ENCODE results near the gene LUC7L.
"Not testable (repeated sequence)": the region's sequence is repeated elsewhere in the genome, so short reads cannot be mapped to it uniquely, and the experiment has no call there.

Gene LUC7L

DNA sequence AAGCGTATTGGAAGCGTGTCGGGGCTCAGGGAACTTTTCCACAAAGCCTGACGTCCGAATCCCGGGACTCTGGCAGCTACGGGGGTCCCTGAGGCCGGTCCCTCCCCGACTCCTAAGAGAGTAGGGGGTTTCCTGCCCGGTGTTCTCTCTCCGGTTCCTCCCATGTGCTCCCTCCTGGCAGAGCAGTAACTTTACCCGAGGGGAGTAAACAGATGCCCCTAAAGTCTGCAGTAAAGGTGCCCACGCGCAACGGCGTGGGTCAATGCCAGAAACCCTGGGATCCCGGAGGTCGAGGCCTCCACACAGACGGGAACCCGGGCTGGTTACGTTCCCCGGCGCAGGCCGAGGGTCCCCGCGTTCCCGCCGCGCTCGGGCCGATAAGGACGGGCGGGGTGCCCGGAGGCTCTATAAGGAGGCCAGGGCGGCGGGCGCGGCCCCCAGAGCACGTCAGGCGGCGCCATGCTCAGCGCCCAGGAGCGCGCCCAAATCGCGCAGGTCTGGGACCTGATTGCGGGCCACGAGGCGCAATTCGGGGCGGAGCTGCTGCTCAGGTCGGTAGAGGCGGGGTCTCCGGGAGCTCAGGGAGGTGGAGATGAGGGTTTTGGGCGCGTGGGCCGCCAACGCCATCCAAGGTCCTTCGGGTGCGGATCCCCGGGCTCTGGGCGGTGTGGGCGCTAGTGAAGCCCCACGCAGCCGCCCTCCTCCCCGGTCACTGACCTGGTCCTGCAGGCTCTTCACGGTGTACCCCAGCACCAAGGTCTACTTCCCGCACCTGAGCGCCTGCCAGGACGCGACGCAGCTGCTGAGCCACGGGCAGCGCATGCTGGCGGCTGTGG lies 63.5 kb downstream of the LUC7L start, which contains the start of gene HBM:
Gene HBM (plus strand): TSS at position 440 of the 836 bp plus-strand sequence. CDS start 20 bp downstream, at position 460.
- no peak for DNase-seq

DNA sequence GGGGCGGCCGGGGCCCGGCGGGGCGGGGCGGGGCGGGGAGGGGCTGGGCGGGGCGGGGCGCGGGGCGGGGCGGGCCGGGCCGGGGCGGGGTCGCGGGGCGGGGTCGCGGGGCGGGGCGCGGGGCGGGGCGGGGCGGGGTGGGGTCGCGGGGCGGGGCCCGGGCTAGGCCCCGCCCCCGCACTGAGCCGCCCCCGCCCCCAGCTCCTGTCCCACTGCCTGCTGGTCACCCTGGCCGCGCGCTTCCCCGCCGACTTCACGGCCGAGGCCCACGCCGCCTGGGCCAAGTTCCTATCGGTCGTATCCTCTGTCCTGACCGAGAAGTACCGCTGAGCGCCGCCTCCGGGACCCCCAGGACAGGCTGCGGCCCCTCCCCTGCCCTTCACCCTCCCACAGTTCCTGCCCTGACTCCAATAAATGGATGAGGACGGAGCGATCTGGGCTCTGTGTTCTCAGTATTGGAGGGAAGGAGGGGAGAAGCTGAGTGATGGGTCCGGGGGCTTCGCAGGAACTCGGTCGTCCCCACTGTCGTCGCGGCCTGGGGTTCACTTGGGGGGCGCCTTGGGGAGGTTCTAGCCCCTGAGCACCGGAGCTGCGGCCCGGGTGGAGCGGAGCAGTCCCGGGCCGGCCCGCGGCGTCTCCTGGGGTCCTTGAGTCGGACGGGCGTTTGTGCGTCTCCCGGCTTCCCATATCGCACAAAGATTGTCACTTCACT lies 64.3 kb downstream of the LUC7L start:
- DNase-seq = no peak

DNA sequence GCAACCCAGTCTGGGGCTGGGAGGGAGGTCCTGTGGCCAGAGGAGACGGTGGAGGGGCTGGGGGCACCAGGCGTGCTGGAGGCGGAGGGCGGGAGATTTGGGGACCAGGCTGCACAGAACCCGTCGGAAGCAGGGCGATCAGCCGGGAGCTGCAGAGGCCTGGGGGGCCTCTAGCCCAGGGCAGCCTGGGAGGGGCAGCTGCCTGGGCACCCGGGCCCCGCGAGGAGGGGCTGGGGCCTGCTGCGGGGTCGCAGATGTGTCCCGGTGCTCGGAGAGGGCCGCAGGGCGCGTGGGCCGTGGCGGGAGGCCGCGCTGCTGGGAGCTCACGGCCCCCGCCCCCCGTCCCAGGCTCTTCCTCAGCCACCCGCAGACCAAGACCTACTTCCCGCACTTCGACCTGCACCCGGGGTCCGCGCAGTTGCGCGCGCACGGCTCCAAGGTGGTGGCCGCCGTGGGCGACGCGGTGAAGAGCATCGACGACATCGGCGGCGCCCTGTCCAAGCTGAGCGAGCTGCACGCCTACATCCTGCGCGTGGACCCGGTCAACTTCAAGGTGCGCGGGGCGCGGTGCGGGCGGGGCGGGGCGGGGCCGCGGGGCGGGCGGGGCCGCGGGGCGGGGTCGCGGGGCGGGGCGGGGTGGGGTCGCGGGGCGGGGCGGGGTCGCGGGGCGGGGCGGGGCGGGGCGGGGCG lies 65.0 kb downstream of the LUC7L start:
- not testable (repeated sequence) for DNase-seq

- not testable (repeated sequence) for DNase-seq
Measured at GRCh38 chr16:163696-164095, 65.6 kb downstream of the LUC7L start.

GRCh38 chr16:163139-163538 lies 66.1 kb downstream of the LUC7L start:
- DNase-seq = not testable (repeated sequence)

- no peak for DNase-seq
Measured at GRCh38 chr16:162271-162991, 66.8 kb downstream of the LUC7L start.

DNA sequence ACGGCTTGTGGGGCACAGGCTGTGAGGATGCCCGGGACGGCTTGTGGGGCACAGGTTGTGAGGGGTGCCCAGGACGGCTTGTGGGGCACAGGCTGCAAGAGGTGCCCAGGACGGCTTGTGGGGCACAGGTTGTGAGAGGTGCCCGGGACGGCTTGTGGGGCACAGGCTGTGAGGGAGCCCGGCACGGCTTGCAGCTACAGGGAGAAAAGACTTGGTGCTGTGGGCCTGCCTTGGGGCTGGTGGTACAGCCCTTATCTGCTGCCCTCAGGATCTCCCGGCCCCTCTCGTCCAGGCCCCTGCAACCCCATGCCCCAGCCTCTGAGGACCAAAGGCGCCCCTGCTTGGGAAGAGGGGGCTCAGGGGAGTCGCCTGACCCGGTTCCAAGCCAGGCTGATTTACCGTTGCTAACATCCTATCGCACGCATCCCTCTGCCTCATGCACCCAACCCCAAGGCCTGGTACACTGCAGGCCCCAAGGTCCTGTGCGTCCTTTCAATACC lies 68.5 kb downstream of the LUC7L start:
- DNase-seq = no peak

DNA sequence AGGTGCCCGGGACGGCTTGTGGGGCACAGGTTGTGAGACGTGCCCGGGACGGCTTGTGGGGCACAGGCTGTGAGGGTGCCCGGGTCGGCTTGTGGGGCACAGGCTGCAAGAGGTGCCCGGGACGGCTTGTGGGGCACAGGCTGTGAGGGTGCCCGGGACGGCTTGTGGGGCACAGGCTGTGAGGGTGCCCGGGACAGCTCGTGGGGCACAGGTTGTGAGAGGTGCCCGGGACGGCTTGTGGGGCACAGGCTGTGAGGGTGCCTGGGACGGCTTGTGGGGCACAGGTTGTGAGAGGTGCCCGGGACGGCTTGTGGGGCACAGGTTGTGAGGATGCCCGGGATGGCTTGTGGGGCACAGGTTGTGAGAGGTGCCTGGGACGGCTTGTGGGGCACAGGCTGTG lies 69.0 kb downstream of the LUC7L start:
- not testable (repeated sequence) for DNase-seq

DNA sequence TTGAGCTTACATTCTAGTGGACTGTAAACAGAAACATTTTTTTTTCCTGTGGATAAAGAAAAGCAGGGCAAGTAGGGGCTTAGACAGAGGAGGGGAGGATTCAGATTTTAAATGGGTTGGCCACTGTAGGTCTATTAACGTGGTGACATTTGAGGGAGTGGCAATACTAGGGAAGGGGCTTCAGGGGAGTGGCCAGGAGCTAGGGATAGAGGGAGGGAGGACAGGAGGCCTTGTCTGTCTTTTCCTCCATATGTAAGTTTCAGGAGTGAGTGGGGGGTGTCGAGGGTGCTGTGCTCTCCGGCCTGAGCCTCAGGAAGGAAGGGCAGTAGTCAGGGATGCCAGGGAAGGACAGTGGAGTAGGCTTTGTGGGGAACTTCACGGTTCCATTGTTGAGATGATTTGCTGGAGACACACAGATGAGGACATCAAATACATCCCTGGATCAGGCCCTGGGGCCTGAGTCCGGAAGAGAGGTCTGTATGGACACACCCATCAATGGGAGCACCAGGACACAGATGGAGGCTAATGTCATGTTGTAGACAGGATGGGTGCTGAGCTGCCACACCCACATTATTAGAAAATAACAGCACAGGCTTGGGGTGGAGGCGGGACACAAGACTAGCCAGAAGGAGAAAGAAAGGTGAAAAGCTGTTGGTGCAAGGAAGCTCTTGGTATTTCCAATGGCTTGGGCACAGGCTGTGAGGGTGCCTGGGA lies 70.0 kb downstream of the LUC7L start:
- no peak for DNase-seq

GRCh38 chr16:155031-155398 lies 74.2 kb downstream of the LUC7L start:
- no peak for DNase-seq

DNA sequence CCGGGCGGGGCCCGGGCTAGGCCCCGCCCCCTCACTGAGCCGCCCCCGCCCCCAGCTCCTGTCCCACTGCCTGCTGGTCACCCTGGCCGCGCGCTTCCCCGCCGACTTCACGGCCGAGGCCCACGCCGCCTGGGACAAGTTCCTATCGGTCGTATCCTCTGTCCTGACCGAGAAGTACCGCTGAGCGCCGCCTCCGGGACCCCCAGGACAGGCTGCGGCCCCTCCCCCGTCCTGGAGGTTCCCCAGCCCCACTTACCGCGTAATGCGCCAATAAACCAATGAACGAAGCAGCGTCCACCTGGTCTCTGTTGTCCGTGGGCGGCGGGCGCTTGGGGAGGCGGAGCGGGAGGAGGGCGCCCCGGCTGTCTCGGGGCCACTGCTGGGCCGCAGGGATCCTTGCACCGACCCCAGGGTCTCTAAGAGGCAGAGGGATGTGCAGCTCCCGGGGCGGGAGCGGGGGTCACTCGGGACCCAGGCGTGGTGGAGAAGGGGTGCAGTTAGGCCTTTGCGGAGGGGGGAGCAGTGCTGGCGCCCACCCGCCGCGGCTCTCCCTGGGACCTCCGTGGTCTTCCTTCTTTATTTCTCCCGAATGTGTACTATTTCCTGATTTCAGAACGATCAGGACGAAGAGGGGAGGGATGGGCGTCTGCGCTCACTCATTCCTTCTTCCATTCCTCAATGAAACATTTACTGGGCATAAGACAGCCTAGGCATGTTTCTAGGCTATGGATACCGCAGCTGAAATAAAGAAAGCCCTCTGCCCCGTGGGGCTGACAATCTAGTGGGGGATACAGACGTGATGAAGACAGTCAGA lies 74.8 kb downstream of the LUC7L start:
- peak in 3 of 51 donors; percentile 2 to 18 (median 7) for DNase-seq

DNA sequence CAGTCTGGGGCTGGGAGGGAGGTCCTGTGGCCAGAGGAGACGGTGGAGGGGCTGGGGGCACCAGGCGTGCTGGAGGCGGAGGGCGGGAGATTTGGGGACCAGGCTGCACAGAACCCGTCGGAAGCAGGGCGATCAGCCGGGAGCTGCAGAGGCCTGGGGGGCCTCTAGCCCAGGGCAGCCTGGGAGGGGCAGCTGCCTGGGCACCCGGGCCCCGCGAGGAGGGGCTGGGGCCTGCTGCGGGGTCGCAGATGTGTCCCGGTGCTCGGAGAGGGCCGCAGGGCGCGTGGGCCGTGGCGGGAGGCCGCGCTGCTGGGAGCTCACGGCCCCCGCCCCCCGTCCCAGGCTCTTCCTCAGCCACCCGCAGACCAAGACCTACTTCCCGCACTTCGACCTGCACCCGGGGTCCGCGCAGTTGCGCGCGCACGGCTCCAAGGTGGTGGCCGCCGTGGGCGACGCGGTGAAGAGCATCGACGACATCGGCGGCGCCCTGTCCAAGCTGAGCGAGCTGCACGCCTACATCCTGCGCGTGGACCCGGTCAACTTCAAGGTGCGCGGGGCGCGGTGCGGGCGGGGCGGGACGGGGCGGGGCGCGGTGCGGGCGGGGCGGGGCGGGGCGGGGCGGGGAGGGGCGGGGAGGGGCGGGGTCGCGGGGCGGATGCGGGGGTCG lies 75.6 kb downstream of the LUC7L start:
- DNase-seq = not testable (repeated sequence)

DNA sequence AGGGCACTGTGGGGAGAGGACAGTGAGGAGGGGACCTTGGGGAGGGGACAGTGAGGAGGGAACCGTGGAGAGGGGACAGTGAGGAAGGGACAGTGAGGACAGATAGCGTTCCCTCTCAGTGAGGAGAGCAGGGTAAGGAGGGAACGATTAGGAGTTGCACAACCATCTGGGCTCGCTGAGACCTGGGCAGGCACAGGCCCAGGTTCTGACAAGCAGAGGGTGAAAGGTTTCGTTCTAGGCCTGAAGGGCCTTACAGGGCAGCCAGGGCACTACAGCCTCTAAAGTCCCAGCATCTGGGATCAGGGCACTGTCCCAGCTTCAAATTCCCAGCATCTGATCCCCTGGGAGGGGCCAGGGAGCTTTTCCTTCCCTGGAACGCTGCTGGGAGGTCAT lies 76.1 kb downstream of the LUC7L start:
- not testable (repeated sequence) for DNase-seq

DNA sequence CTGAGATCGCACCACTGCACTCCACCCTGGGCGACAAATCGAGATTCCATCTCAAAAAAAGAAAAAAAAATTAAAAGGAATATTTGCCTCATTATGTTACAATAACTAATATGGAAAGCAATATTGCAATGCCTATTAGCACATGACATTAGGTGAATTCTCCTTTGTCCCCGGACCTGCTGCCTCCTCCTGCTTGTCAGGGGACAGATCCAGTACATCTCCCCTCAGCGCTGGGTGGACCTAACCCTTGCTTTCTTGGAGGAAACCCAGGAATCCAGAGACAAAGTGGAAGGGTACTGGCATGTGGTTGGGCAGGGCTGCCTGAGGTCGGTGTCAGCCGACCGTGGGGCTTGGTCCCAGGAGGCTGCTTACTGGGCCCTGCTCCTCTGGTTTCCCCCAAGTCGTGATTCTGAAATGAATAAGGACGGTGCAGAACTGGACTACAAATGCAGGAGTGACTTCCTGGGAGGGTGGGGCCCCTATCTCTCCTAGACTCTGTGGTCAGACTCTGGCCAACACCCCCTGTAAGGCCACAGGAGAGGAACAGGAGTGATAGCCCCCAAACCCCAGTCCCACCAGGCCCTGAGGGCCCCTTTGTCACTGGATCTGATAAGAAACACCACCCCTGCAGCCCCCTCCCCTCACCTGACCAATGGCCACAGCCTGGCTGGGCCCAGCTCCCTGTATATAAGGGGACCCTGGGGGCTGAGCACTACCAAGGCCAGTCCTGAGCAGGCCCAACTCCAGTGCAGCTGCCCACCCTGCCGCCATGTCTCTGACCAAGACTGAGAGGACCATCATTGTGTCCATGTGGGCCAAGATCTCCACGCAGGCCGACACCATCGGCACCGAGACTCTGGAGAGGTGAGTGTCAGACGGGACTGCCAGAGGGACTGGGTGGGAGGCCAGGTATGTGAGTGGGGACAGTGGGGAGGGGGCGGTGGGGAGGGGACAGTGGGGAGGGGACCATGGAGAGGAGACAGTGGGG lies 76.8 kb downstream of the LUC7L start, which contains the start of gene HBZ:
Gene HBZ (plus strand): TSS at position 504 of the 988 bp plus-strand sequence. CDS start 266 bp downstream, at position 770.
- DNase-seq = no peak

- no peak for DNase-seq
Measured at GRCh38 chr16:149024-149660, 80.1 kb downstream of the LUC7L start.

GRCh38 chr16:146646-147045 lies 82.6 kb downstream of the LUC7L start:
- DNase-seq = no peak

GRCh38 chr16:144797-145252 lies 84.4 kb downstream of the LUC7L start:
- DNase-seq = no peak

All from hypothalamus (tissue), 51 donors.